ENCODE results near the gene BCR.

BCR gene

DNA sequence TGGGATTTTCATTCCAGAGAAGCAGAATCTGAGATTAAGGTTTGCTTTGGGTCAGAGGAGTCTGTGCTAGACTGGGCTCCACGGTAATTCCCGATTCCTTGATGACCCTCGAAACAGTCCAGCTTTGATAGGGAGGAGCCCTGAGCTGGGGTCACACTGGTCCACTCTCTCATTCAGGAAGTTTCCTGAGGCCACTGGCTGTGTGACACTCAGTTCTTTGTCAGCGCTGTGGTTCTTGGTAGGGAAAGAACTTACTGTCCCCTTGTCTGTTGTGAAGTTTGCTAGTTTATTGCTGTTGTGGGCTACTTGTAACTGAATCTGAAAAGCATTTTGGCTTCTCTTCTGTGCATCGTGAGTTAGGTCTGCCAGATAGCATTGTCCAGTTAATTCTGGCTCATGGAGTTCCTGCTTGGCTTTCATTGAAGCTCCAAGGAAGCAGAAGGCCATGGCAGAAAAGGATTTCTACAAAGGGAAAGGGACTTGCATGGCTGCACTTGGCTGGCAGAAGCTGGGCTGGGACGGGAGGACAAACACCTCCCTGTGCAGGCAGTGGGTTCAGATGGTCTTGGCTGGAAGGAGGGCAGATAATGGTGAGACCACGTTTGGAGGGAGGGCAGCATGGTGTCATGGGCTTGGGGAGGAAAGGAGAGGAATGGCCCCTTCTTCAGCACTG is 23.3 kb downstream of the BCR start:
- TF ChIP-seq, protein P1, sequence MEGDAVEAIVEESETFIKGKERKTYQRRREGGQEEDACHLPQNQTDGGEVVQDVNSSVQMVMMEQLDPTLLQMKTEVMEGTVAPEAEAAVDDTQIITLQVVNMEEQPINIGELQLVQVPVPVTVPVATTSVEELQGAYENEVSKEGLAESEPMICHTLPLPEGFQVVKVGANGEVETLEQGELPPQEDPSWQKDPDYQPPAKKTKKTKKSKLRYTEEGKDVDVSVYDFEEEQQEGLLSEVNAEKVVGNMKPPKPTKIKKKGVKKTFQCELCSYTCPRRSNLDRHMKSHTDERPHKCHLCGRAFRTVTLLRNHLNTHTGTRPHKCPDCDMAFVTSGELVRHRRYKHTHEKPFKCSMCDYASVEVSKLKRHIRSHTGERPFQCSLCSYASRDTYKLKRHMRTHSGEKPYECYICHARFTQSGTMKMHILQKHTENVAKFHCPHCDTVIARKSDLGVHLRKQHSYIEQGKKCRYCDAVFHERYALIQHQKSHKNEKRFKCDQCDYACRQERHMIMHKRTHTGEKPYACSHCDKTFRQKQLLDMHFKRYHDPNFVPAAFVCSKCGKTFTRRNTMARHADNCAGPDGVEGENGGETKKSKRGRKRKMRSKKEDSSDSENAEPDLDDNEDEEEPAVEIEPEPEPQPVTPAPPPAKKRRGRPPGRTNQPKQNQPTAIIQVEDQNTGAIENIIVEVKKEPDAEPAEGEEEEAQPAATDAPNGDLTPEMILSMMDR (IDR thresholded peaks at IDR 0.05; ENCODE audit: low read depth, low read length), result no peak
- Histone ChIP-seq H3K27me3 (no peaks in the 10 kb centered on the region), H3K4me1 (no peaks in the 10 kb centered on the region), H3K4me3 (ENCODE audit: low read depth, low read length) (no peak overlapping the region), H3K9me3 (no peaks in the 10 kb centered on the region), H3K36me3 (peaks cover 5% of the 10 kb centered on the region; the same call in 1 of the 2 replicates)
- no peak for DNase-seq

DNA sequence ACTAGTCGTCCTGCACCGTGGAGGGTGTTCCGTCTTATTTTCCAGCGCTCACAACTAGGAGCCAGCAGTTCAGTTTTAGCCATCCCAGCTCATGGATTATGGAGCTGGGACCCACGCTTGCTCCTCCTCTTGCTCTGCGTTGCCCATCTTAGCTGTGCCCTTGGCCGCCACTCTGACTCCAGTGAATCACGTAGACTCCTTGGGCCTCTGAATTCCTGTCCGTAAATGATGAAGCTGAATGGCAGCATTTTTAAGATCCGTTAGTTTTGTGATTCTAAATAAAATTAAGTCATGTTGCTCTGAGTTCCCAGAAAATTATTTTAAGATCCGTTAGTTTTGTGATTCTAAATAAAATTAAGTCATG is 23.8 kb downstream of the BCR start:
- Histone ChIP-seq H3K9me3 (no peaks in the 10 kb centered on the region), H3K4me3 (ENCODE audit: low read depth, low read length) (no peak overlapping the region), H3K4me1 (no peaks in the 10 kb centered on the region), H3K36me3 (peaks cover 5% of the 10 kb centered on the region; the same call in 1 of the 2 replicates), H3K27me3 (no peaks in the 10 kb centered on the region)
- DNase-seq, result no peak
- TF ChIP-seq, protein P1 (IDR thresholded peaks at IDR 0.05; ENCODE audit: low read depth, low read length), result no peak

DNA sequence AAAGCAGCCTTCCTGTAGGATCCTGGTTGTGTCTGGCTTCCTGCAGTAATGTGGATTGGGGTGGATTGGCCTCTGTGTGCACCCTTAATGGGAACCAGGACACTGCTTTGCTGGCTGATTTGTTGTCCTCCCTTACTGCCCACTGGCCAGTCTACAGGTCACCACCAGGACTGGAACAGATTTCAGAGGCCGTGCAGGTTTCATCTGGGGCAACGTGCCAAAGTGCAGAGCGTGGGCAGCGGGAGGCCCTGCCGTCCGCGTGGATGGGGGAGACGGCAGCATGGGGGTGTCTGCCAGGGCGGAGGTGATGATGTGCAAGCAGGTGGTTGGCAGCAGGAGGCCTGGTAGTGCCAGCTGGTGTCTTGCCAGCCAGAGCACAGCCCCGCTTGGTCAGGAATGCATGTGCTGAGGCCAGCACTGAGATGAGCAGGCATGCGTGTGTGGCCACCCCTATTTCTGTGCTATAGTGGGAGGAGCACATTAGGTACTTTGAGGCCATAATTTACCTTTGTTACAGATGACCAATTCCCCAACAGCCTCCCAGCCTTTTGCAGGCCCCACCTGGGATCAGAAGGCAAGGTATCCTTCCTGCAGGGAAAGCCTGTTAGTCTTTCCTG is 24.3 kb downstream of the BCR start:
- Histone ChIP-seq H3K4me3 (ENCODE audit: low read depth, low read length) (no peak overlapping the region), H3K9me3 (no peaks in the 10 kb centered on the region), H3K27me3 (no peaks in the 10 kb centered on the region), H3K36me3 (peaks cover 3% of the 10 kb centered on the region; the same call in 1 of the 2 replicates), H3K4me1 (no peaks in the 10 kb centered on the region)
- no peak for DNase-seq
- TF ChIP-seq, protein P1 (IDR thresholded peaks at IDR 0.05; ENCODE audit: low read depth, low read length), result no peak

DNA sequence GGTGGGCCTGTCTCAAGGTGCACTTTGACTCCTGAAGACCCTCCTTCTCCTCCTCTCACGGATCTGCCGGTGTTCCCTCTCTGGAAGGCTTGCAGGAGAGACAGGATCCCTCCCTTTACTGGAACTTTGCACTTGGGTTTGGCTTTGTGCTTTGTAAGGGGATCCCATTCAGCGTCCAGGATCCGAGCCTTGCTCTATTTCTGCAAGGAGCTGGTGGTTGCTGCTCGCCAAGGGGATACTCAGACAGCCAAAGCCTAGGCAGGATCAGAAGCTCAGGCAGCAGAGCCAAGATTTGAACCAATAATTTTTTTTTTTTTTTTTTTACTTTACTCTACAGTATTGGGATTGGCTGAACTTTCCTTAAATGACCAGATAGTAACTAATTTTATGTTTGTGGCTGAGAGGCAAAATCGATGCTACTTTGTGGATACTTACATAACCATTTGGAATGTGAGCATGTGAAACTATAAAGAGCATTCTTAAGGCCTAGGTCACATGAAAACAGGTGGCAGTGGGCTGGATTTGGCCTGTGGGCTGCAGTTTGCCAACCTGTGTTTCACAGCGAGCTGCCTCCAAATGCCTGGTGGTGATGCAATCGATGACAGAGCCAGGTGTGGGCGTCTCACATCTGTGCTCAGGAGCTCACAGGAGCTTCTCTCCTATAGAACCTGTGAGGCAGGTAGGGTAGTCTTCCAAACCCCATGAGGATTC is 25.2 kb downstream of the BCR start:
- TF ChIP-seq, protein P1 (IDR thresholded peaks at IDR 0.05; ENCODE audit: low read depth, low read length), result no peak
- no peak for DNase-seq
- no peaks in the 10 kb centered on the region for H3K4me1 ChIP-seq
- peaks cover 3% of the 10 kb centered on the region; the same call in 1 of the 2 replicates for H3K36me3 ChIP-seq
- no peaks in the 10 kb centered on the region for H3K9me3 ChIP-seq
- H3K4me3 ChIP-seq (ENCODE audit: low read depth, low read length), result no peak overlapping the region
- H3K27me3 ChIP-seq, result no peaks in the 10 kb centered on the region

DNA sequence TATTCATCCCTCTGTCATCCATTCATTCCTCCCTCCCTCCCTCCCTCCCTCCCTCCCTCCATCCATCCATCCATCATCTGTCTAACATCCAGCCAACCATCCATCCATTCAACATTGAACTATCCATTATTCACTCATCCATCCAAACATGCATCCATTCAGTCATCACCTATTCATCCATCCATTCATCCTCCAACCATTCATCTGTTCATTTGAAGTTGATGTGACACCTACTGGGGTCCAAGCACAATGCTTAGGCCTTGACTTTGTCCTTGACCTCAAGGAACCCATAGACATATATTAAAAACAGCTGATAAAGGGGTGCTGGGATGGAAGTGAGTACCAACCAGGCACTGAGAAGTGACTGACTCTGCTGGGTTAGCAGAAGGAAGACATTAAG is 26.6 kb downstream of the BCR start:
- TF ChIP-seq, protein P1 (IDR thresholded peaks at IDR 0.05; ENCODE audit: low read depth, low read length), result no peak
- Histone ChIP-seq H3K4me1 (no peaks in the 10 kb centered on the region), H3K36me3 (peaks cover 3% of the 10 kb centered on the region; the same call in 1 of the 2 replicates), H3K27me3 (no peaks in the 10 kb centered on the region), H3K9me3 (no peaks in the 10 kb centered on the region), H3K4me3 (ENCODE audit: low read depth, low read length) (no peak overlapping the region)
- no peak for DNase-seq

Data from BE2C (cell line).